RPMI7951 (cell line): ENCODE results near the gene GPR132. TPM values are rescaled to one million over a fixed set of nuclear protein-coding genes. Genes with fewer than 3 reads are reported as not detected.

Experiments used
- DNase-seq: peaks from one replicate; pipeline ENCODE4 v3.0.0-alpha.2; 2012; ENCODE audit warnings: low read depth
- total RNA-seq: library from RNA; depleted of rRNA; stranded (reverse); fragments of >200 nt; shearing (Covaris generic); gene quantifications from 2 replicates; pipeline ENCODE4 v1.2.3, GENCODE V29; 2014

Gene GPR132
- total RNA-seq, 1 experiment from 2014 or later, result under 0.01 TPM

GRCh38 chr14:105061428-105062047 lies 3.7 kb downstream of the GPR132 start:
- DNase-seq, result no peak

GRCh38 chr14:105060751-105061427 lies 4.3 kb downstream of the GPR132 start:
- no peak for DNase-seq

GRCh38 chr14:105059925-105060565 lies 5.2 kb downstream of the GPR132 start:
- DNase-seq, result no peak

GRCh38 chr14:105059035-105059924 lies 6.0 kb downstream of the GPR132 start:
- DNase-seq, result no peak

- DNase-seq, result no peak
Measured at GRCh38 chr14:105058521-105059034, 6.7 kb downstream of the GPR132 start.

- no peak for DNase-seq
Measured at GRCh38 chr14:105056303-105056831, 8.9 kb downstream of the GPR132 start.

GRCh38 chr14:105055736-105056302 lies 9.4 kb downstream of the GPR132 start:
- no peak for DNase-seq

- DNase-seq, result no peak
Measured at GRCh38 chr14:105055334-105055733, 9.9 kb downstream of the GPR132 start.

GRCh38 chr14:105053996-105054395 lies 11.2 kb downstream of the GPR132 start:
- DNase-seq, result no peak

GRCh38 chr14:105053421-105053820 lies 11.8 kb downstream of the GPR132 start:
- DNase-seq, result no peak

GRCh38 chr14:105052110-105052458 lies 13.1 kb downstream of the GPR132 start:
- DNase-seq, result no peak

- DNase-seq, result no peak
Measured at GRCh38 chr14:105051182-105052109, 13.8 kb downstream of the GPR132 start.

GRCh38 chr14:105050551-105050897 lies 14.7 kb downstream of the GPR132 start:
- peak; percentile 44 for DNase-seq

GRCh38 chr14:105049753-105050550 lies 15.3 kb downstream of the GPR132 start:
- DNase-seq, result no peak

GRCh38 chr14:105047283-105048016 lies 17.8 kb downstream of the GPR132 start:
- no peak for DNase-seq

- DNase-seq, result no peak
Measured at GRCh38 chr14:105046891-105047282, 18.3 kb downstream of the GPR132 start.

GRCh38 chr14:105045710-105046326 lies 19.4 kb downstream of the GPR132 start:
- DNase-seq, result peak; percentile 68

- no peak for DNase-seq
Measured at GRCh38 chr14:105043641-105044040, 21.6 kb downstream of the GPR132 start.
